Colon (tissue), 2 donors: ENCODE data around the gene PRDM7.

ENCODE experiments used
- FAIRE-seq: peaks from 2 replicates; lab custom pipeline; 2012; peaks lifted over from hg19 to GRCh38; lab: Jason Lieb, UNC
- donor health status: control.
- donor health status: control.

The PRDM7 gene

GRCh38 chr16:90035902-90036301 lies 41.2 kb downstream of the PRDM7 start:
- FAIRE-seq = no peak

DNA sequence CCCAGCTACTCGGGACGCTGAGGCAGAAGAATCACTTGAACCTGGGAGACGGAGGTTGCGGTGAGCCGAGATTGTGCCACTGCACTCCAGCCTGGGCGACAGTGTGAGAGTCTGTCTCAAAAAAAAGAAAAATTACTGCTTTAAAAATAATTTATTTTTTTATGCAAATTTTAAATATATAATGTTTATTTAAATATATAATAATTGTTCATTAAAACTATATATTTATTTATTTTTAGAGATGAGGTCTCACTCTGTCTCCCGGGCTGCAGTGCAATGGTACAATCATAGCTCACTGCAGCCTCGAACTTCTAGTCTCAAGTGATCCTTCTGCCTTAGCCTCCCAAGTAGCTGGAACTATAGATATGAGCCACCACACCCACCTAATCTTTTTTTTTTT lies 42.6 kb downstream of the PRDM7 start:
- no peak for FAIRE-seq

GRCh38 chr16:90033387-90033786 lies 43.7 kb downstream of the PRDM7 start:
- no peak for FAIRE-seq

DNA sequence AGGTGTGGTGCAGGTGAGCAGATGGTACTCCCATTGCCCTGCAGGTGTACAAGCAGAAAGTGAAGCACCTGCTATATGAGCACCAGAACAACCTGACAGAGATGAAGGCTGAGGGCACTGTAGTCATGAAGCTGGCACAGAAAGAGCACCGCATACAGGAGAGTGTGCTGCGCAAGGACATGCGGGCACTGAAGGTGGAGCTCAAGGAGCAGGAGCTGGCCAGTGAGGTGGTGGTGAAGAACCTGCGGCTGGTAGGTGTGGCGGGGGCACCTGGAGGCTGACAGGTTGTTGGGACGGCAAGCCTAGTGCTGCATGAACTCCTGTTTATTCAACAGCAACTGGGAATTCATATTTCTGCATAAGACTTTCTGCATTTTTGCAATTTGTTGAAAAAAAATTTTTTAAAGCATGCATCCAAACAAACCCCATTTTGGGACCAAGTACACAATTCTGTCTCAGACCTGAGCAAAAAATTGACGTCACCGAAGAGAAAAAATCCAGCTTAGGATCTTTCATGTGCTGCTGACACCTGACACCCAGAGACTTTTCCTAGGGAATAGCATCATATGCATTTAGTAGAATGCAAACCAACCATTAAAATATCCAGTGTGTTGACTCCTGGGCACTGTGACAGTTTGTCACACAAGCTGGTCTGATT lies 44.3 kb downstream of the PRDM7 start:
- FAIRE-seq = no peak

DNA sequence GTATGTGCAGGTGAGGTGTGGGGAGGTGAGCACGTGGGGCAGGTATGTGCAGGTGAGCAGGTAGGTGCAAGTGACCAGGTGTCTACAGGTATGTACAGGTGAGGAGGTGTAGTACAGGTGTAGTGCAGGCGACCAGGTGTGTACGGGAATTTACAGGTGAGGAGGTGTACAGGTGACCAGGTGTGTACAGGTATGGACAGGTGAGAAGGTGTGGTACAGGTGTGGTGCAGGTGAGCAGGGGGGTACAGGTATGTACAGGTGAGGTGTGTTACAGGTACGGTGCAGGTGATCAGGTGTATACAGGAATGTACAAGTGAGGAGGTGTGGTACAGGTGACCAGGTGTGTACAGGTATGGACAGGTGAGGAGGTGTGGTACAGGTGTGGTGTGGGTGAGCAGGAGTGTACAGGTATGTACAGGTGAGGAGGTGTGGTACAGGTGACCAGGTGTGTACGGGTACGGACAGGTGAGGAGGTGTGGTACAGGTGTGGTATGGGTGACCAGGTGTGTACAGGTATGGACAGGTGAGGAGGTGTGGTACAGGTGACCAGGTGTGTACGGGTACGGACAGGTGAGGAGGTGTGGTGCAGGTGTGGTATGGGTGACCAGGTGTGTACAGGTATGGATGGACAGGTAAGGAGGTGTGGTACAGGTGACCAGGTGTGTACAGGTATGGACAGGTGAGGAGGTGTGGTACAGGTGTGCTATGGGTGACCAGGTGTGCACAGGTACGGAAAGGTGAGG lies 45.0 kb downstream of the PRDM7 start:
- FAIRE-seq = no peak

DNA sequence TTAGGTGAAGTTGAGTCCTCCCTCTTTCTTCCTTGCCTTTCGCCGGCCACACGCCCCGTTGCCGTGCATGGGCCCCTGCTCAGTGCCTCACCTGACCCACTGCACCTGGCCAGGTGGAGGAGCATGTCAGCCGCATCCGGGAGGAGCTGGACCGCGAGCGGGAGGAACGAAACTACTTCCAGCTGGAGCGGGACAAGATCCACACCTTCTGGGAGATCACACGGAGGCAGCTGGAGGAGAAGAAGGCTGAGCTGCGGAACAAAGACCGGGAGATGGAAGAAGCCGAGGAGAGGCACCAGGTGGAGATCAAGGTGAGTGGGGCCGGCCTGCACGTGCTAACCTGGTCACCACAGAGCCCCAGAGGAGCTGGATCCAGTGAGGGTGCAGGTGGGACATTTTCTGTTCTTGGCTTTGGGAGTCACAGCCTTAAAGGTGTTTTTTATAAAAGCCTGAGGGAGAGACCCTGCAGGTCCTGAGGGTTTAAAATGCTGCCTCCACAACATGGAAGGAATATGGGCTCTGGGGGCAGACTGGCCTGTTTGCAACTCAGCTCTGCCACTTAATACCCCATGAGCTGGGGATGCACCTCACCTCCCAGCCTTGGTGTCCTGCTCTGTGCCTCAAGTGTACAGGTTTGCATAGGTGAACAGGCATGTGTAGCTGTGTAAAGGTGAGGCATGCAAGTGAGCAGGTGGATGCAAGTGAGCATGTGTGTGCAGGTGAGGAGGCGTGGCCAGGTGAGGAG lies 45.8 kb downstream of the PRDM7 start:
- no peak for FAIRE-seq

DNA sequence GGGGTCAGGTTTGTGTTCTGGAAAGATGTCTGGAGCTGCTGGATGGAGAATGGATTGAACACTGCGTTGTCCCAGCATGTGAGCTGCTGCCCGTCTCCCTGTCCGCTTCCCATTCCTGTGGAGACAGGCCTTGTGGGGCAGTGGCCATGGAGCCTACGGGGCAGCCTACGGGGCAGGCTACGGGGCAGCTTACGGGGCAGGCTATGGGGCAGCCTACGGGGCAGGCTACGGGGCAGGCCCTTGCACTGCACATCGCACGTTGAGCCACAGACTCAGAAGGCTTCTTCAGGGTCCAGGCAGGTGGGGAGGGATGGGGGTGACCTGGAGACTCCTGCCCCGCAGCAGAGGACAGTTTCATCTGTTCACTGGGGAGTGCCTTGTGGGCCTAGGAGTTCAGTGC lies 48.1 kb downstream of the PRDM7 start:
- FAIRE-seq = no peak

DNA sequence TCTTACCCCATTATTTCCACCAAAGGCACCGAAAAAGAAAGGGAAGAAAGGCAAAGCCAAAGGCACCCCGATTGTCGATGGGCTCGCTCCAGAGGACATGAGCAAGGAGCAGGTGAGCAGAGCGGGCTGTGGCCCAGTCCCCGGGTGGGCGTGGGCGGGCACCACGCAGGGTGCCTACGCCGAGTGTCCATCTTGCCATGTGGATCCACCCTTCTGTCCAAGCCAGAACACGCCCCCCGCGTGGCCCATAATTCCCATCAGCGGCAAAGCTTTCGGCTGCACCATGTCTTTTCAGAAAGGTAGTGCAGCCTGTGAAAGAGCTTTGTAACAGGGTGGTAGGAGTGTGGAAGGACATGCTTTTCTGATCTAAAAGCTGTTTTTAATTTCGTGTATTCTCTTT lies 49.5 kb downstream of the PRDM7 start:
- no peak for FAIRE-seq

DNA sequence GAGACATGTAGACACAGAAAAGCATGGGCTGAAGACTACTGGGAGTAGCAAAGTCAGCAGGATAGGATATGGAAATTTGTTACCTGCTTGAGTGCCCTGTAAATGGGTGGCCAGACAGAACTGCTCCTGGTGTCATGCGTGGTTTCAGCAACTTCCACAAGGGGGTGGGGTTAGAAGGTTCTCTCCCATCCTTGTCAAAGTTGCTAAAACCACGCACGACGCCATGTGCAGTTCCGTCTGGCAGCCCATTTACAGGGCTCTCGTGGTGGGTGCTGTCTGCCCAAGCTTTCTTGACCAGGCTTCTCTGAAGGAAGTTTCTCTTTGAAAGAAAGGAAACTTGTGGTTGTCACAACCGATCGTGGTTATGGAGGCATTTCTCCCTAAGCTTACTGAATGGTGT lies 51.0 kb downstream of the PRDM7 start:
- no peak for FAIRE-seq

- FAIRE-seq = no peak
Measured at GRCh38 chr16:90023078-90023447, 54.1 kb downstream of the PRDM7 start.

GRCh38 chr16:90022209-90023077 lies 54.7 kb downstream of the PRDM7 start:
- no peak for FAIRE-seq

GRCh38 chr16:90020838-90021382 lies 56.2 kb downstream of the PRDM7 start:
- no peak for FAIRE-seq

GRCh38 chr16:90020260-90020837 lies 56.8 kb downstream of the PRDM7 start:
- no peak for FAIRE-seq

- FAIRE-seq = no peak
Measured at GRCh38 chr16:90019543-90020259, 57.4 kb downstream of the PRDM7 start.

DNA sequence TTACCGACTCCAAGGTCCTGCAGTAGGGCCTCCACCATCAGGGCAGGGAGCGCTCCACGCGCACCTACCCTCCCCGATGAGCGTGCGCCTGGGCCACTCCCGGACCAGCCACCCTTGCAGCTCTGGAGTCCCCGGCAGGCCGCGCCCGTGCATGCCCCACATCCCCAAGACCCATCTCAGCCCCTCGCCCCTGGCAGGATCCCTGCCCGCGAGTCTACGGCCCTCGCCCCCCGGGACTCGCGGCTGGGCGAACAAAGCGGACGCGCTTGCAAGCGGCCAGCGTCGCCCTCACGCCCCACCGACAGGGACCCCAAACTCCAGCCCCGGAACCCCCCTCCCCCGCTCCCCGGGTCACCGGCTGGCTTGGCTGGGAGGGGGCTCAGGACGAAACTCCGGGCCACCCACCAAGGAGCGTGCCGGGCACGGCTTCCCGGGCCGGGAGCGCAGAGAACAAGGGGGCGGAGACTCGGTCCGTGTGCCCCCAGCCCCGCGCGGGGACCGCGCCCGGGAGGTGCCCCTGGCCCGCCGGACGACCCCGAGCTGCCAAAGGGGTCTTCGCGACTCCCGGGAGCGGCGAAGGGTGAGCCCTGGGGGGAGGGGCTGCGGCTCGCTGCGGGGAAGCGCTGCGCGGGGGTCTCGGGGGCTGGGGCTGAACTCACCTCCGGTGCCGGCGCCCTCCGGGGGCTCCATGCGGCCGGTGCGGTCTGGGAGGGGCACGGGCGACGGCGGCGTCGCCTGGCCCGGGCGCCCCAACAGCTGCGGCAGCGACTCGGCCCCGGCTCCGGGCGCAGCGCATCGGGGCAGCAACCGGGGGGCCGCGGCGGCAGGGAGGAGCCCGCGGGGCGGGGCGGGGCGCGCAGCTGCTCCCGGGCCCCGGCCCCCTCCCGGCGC lies 58.2 kb downstream of the PRDM7 start, which contains the start of gene DBNDD1:
Gene DBNDD1, minus strand, starts transcription at position 805 of the 891 bp plus-strand sequence. Its CDS starts 115 bp downstream, at position 690.
- FAIRE-seq = no peak

- no peak for FAIRE-seq
Measured at GRCh38 chr16:90018297-90018651, 58.9 kb downstream of the PRDM7 start.

DNA sequence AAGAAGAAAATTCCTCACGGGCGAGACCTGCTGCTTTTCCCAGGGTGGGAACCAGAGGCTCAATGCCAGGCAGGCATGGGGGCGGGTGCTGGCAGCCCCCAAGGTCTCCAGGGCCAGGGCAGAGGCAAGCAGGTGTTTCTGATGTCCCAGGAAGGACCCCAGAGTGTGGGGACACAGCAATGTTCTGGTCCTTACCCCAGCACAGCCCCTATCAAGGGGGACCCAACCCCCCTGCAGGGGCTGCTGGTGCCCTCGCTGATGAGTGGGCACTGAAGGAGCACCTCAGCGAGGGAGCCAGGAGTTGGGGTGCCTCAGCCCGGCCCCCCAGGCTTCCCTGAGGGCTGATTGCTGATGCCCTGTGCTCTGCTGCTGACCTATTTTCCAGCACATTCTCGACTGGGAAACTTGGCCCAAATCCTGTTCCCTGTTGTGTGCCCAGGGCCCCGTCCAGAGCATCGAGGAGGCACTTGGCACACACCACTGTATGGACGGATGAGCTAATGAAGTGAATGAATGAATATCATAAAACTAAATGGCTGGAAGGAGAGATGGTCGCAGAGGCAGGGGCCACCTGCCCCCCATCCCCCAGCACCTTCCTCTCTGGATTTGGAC lies 60.7 kb downstream of the PRDM7 start:
- no peak for FAIRE-seq

DNA sequence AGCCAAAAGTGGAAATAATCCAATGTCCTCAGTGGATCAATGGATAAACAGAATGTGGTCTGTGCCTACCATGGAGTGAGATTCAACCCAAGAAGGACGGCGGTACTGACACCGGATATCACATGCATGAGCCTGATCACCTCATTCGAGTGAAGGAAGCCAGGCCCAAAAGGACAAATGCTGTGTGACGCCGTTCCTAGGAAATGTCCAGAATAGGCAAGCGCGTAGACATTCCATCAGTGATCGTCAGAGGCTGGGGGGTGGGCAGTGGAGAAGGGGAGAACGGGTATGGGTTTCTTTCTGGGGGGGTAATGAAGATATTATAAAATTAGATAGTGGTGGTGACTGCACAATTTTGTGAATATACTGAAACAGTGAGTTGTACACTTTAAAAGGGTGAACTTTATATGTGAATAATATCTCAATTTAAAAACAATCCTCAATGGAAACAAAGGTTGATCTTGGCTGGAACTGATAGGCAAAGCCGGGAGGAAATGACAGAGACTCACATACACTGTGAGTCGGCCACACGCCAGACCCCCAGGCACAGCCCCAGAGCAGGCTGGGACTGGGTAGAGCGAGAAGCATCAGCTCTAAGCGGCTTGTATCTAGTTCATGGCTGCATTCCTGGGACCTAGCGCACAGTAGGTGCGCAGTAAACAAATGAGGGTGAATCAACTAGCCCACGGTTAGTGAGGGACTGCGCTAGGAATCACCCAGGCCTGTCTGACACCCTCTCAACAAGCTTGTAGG lies 61.4 kb downstream of the PRDM7 start:
- no peak for FAIRE-seq
